HUES48 (cell line): ENCODE measurements around the gene C19orf38.
"Not testable (repeated sequence)": the region's sequence is repeated elsewhere in the genome, so short reads cannot be mapped to it uniquely, and the experiment has no call there.

Source experiments
- H3K27ac ChIP-seq: one replicate; pipeline ENCODE4 v1.7.0; 2013; ENCODE audit warnings: low read depth, low read length, inconsistent platforms
- H3K27me3 ChIP-seq: 2 replicates; pipeline ENCODE4 v1.6.1; 2013; ENCODE audit warnings: mild to moderate bottlenecking, low read length; ENCODE audit not compliant: control insufficient read depth, insufficient read depth
- H3K36me3 ChIP-seq: 2 replicates; pipeline ENCODE4 v1.6.1; 2013; ENCODE audit warnings: low read length; ENCODE audit not compliant: control insufficient read depth, insufficient read depth
- H3K4me1 ChIP-seq: 2 replicates; pipeline ENCODE4 v1.6.1; 2013; ENCODE audit warnings: mild to moderate bottlenecking, low read length; ENCODE audit not compliant: control insufficient read depth, insufficient read depth
- H3K4me3 ChIP-seq: 2 replicates; pipeline ENCODE4 v1.5.1; 2013; ENCODE audit warnings: mild to moderate bottlenecking, low read depth, low read length
- H3K9ac ChIP-seq: 2 replicates; pipeline ENCODE4 v1.6.1; 2013; ENCODE audit warnings: mild to moderate bottlenecking, low read depth, low read length, moderate library complexity
- H3K9me3 ChIP-seq: 2 replicates; pipeline ENCODE4 v1.6.1; 2013; ENCODE audit warnings: low read length; ENCODE audit not compliant: control insufficient read depth, insufficient read depth

C19orf38 gene

DNA sequence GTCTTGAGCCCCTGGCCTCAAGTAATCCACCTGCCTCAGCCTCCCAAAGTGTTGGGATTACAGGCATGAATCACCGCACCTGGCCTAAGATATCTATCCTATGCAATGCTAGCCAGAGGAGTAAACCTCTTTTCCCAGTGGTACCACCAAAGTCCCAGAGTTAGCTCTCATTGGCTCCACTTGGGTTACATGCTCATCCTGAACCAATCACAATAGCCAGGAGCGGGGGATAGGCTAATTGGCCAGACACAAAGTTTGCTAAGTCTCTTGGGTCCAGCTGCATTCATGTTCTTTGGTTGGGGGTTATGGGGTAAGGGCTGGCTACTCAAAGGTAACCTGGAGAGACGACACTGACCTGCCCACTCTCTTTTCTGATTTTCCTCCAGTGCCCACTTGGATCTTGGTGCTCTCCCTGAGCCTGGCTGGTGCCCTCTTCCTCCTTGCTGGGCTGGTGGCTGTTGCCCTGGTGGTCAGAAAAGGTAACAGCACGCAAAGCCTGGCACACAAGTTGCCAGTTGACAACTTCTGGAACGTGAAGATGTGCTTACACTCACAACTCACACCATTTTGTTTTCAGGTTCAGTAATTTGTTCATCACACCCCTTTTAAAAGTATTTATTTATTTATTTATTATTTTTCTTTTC, 7.8 kb downstream of the C19orf38 start:
- no peaks in the 10 kb centered on the region for H3K9me3 ChIP-seq
- no peak overlapping the region for H3K4me3 ChIP-seq
- H3K27me3 ChIP-seq = no peaks in the 10 kb centered on the region
- H3K4me1 ChIP-seq = no peaks in the 10 kb centered on the region
- no peak overlapping the region for H3K27ac ChIP-seq
- H3K9ac ChIP-seq = no peak overlapping the region
- H3K36me3 ChIP-seq = no peaks in the 10 kb centered on the region

GRCh38 chr19:10856899-10857298, 8.7 kb downstream of the C19orf38 start:
- H3K27me3 ChIP-seq, H3K4me1 ChIP-seq: not testable (repeated sequence)

GRCh38 chr19:10858204-10858828, 10.1 kb downstream of the C19orf38 start:
- Histone ChIP-seq H3K36me3 (no peaks in the 10 kb centered on the region), H3K9me3 (no peaks in the 10 kb centered on the region), H3K27ac (no peak overlapping the region), H3K4me3 (no peak overlapping the region), H3K4me1 (no peaks in the 10 kb centered on the region), H3K27me3 (no peaks in the 10 kb centered on the region), H3K9ac (no peak overlapping the region)

More at GRCh38 chr19:10856899-10857298, 8.7 kb downstream of the C19orf38 start:
- not testable (repeated sequence) for H3K9me3 ChIP-seq, H3K27ac ChIP-seq, H3K4me3 ChIP-seq, H3K36me3 ChIP-seq, H3K9ac ChIP-seq

- H3K9ac ChIP-seq = no peak overlapping the region
- H3K9me3 ChIP-seq = no peaks in the 10 kb centered on the region
- no peaks in the 10 kb centered on the region for H3K27me3 ChIP-seq
- no peak overlapping the region for H3K27ac ChIP-seq
- H3K4me1 ChIP-seq = no peaks in the 10 kb centered on the region
- no peaks in the 10 kb centered on the region for H3K36me3 ChIP-seq
- H3K4me3 ChIP-seq = no peak overlapping the region
Observed at GRCh38 chr19:10861103-10861651, 13.0 kb downstream of the C19orf38 start.

DNA sequence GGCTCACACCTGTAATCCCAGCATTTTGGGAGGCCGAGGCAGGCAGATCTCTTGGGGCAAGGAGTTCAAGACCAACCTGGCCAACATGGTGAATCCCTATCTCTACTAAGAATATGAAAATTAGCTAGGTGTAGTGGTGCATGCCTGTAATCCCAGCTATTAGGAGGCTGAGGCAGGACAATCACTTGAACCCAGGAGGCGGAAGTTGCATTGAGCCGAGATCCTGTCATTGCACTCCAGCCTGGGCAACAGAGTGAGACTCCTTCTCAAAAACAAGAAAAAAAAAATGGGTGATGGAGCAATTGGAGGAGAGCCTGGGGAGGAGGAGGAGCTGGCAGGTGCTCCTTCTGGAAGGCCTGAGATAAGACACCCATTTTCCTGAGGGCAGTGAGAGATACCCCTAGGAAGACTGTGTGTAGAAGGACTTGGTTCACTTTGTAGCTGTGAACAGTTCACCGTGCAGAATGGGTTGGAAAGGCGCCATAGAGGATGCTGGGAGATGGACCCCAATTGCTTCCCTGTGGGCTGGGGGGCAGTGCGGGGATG, 14.4 kb downstream of the C19orf38 start:
- Histone ChIP-seq H3K4me3 (no peak overlapping the region), H3K36me3 (no peaks in the 10 kb centered on the region), H3K4me1 (no peaks in the 10 kb centered on the region), H3K9me3 (no peaks in the 10 kb centered on the region), H3K27me3 (no peaks in the 10 kb centered on the region), H3K27ac (no peak overlapping the region), H3K9ac (no peak overlapping the region)

- Histone ChIP-seq H3K9ac (no peak overlapping the region), H3K4me3 (no peak overlapping the region), H3K27ac (no peak overlapping the region), H3K9me3 (no peaks in the 10 kb centered on the region), H3K27me3 (no peaks in the 10 kb centered on the region), H3K36me3 (no peaks in the 10 kb centered on the region), H3K4me1 (no peaks in the 10 kb centered on the region)
Observed at GRCh38 chr19:10863107-10863717, 15.0 kb downstream of the C19orf38 start.

GRCh38 chr19:10864538-10864899, 16.3 kb downstream of the C19orf38 start:
- no peak overlapping the region for H3K9ac ChIP-seq
- no peaks in the 10 kb centered on the region for H3K36me3 ChIP-seq
- no peaks in the 10 kb centered on the region for H3K9me3 ChIP-seq
- H3K27ac ChIP-seq = no peak overlapping the region
- H3K4me3 ChIP-seq = no peak overlapping the region
- H3K4me1 ChIP-seq = no peaks in the 10 kb centered on the region
- no peaks in the 10 kb centered on the region for H3K27me3 ChIP-seq

DNA sequence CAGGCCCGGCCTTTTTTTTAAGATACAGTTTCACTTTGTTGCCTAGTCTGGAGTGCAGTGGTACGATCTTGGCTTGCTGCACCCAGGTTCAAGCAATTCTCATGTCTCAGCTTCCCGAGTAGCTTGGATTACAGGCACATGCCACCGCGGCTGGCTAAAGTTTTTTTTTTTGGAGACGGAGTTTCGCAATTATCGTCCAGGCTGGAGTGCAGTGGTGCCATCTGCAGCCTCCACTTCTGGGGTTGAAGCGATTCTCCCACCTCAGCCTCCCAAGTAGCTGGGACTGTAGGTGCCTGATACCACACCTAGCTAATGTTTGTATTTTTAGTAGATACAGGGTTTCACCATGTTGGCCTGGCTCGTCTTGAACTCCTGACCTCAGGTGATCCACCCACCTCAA, 18.3 kb downstream of the C19orf38 start:
- Histone ChIP-seq H3K9ac (no peak overlapping the region), H3K4me3 (no peak overlapping the region), H3K27me3 (no peaks in the 10 kb centered on the region), H3K9me3 (no peaks in the 10 kb centered on the region), H3K4me1 (no peaks in the 10 kb centered on the region), H3K27ac (no peak overlapping the region), H3K36me3 (no peaks in the 10 kb centered on the region)

DNA sequence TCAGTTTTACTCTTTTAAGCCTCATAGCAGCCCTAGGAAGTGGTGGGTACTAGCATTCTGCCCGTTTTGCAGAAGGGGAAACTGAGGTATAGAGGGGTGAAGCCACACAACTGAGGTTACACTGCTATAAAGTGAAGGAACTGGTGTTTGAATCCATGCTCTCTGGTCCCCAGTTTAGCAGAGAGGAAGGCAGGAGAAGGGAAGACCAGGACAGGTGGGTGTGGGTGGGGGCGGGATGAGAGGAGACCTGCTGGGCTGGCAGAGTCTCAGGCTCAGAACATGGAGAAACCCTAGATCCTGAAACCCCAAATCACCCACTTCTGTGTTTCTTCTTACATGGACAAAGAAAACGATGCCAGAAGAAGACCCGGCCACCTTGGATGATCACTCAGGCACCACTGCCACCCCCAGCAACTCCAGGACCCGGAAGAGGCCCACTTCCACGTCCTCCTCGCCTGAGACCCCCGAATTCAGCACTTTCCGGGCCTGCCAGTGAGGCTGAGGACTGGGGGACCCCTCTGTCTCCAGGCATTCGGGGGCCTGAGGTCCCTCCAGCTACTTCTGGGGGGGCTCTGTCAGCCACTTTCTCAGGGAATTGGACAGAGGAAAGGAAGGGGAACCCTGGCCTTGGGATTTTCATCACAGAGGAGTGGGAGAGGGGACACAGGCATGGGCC, 20.8 kb downstream of the C19orf38 start:
- Histone ChIP-seq H3K27ac (no peak overlapping the region), H3K36me3 (no peaks in the 10 kb centered on the region), H3K9me3 (no peaks in the 10 kb centered on the region), H3K4me3 (no peak overlapping the region), H3K4me1 (peaks cover 7% of the 10 kb centered on the region), H3K27me3 (no peaks in the 10 kb centered on the region), H3K9ac (no peak overlapping the region)

- H3K4me1 ChIP-seq, H3K27ac ChIP-seq, H3K9ac ChIP-seq, H3K4me3 ChIP-seq, H3K36me3 ChIP-seq, H3K9me3 ChIP-seq, H3K27me3 ChIP-seq: not testable (repeated sequence)
Observed at GRCh38 chr19:10869872-10870311, 21.7 kb downstream of the C19orf38 start.
